Measurements from ENCODE around the gene ZKSCAN1.

DNA sequence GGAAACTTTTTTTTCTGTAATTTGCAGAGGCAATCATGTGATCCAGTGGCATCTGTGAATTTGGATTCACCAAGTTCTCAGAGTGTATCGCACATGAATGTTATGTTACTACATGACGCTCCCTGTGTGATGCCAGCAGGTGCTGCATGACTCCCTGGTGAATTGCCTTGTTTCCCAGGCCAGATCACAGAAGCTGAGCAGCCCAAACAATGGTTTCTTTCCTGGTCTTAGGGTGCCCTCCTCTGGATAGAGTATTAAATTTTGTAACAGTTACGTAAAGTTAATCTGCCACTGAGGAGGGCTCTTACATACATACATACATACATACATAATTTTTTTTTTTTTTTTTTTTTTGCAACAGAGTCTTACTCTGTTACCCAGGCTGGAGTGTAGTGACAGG, 37.8 kb downstream of the ZKSCAN1 start:
- TF ChIP-seq, protein P1, sequence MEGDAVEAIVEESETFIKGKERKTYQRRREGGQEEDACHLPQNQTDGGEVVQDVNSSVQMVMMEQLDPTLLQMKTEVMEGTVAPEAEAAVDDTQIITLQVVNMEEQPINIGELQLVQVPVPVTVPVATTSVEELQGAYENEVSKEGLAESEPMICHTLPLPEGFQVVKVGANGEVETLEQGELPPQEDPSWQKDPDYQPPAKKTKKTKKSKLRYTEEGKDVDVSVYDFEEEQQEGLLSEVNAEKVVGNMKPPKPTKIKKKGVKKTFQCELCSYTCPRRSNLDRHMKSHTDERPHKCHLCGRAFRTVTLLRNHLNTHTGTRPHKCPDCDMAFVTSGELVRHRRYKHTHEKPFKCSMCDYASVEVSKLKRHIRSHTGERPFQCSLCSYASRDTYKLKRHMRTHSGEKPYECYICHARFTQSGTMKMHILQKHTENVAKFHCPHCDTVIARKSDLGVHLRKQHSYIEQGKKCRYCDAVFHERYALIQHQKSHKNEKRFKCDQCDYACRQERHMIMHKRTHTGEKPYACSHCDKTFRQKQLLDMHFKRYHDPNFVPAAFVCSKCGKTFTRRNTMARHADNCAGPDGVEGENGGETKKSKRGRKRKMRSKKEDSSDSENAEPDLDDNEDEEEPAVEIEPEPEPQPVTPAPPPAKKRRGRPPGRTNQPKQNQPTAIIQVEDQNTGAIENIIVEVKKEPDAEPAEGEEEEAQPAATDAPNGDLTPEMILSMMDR (conservative IDR thresholded peaks at IDR 0.05; ENCODE audit: low read depth in 2 of 2), result peak; percentile 22 to 51; a peak in 2 of 4 replicates
- TF ChIP-seq POLR2AphosphoS5 (IDR thresholded peaks at IDR 0.05; ENCODE audit: low read depth) (no peak), EZH2 (IDR thresholded peaks at IDR 0.05; ENCODE audit: low read depth, unreplicated experiment) (no peak), NANOG (IDR thresholded peaks at IDR 0.05; ENCODE audit: borderline replicate concordance) (no peak)

All from GM23338 (cell line).